AG04449 (cell line): ENCODE data around the gene AFAP1L2.

Experiments
- CTCF ChIA-PET: fragments of 350-600 bp; formaldehyde crosslinking; extraction: SDS; loops from one replicate; lab custom pipeline; 2021; ENCODE audit warnings: antibody characterized with exemption; lab: Yijun Ruan, JAX
- POLR2A ChIA-PET: fragments of 400-600, 350-600 bp; formaldehyde crosslinking; extraction: SDS; loops from one replicate; lab custom pipeline; 2020; ENCODE audit warnings: antibody characterized with exemption, inconsistent platforms; lab: Yijun Ruan, JAX
- DNase-seq: peaks from one replicate; pipeline ENCODE4 v3.0.0-alpha.2; 2010; ENCODE audit warnings: low read depth, low spot score
- H3K4me3 ChIP-seq: 2 replicates; pipeline ENCODE4 v1.5.1; 2011; ENCODE audit warnings: low read depth, mild to moderate bottlenecking, control low read depth, low read length
- CTCF ChIP-seq: IDR thresholded peaks from one replicate; pipeline ENCODE4 v1.5.1; 2011; ENCODE audit warnings: mild to moderate bottlenecking, moderate library complexity, low read length, control low read depth, inconsistent platforms; ENCODE audit not compliant: insufficient read depth; ENCODE audit errors: missing control alignments

Gene AFAP1L2

GRCh38 chr10:114404171-114405010 is at the start of gene AFAP1L2:
Gene AFAP1L2, minus strand, starts transcription at chr10:114404502. Its CDS starts 47 bp downstream, at chr10:114404455.
- H3K4me3 ChIP-seq, result peak within 1 kb of the TSS; percentile 20
- CTCF ChIA-PET, result interaction anchor here (0.6 kb wide), 1 partner anchor 296 kb away, joined by 3 read pairs; no protein-coding TSS in a partner anchor
- no peak for TF ChIP-seq CTCF
- POLR2A ChIA-PET, result no interaction called here
- DNase-seq, result no peak

- ChIA-PET POLR2A (no interaction called here), CTCF (interaction anchor here (6.2 kb wide), 1 partner anchor 17 kb away, joined by 41 read pairs; no protein-coding TSS in a partner anchor)
- H3K4me3 ChIP-seq, result no peak overlapping the region
- TF ChIP-seq CTCF, result no peak
- no peak for DNase-seq
Measured at GRCh38 chr10:114453576-114453975, 49.3 kb upstream of the AFAP1L2 start.

- CTCF ChIA-PET, result interaction anchor here (1.3 to 4.3 kb wide), 4 partner anchors 11 to 145 kb away, joined by 3 to 18 read pairs (median 8); no protein-coding TSS in a partner anchor
- TF ChIP-seq CTCF, result no peak
- POLR2A ChIA-PET, result no interaction called here
- no peak for DNase-seq
- H3K4me3 ChIP-seq, result no peak overlapping the region
Measured at GRCh38 chr10:114448897-114449296, 44.6 kb upstream of the AFAP1L2 start.

GRCh38 chr10:114445332-114445731 is 41.0 kb upstream of the AFAP1L2 start:
- CTCF ChIA-PET, result no interaction called here
- no peak for TF ChIP-seq CTCF
- POLR2A ChIA-PET, result no interaction called here

GRCh38 chr10:114444819-114445218 is 40.5 kb upstream of the AFAP1L2 start:
- TF ChIP-seq CTCF, result no peak
- ChIA-PET POLR2A (no interaction called here), CTCF (interaction anchor here (3.3 kb wide), 1 partner anchor 141 kb away, joined by 19 read pairs; no protein-coding TSS in a partner anchor)
- DNase-seq, result no peak
- no peak overlapping the region for H3K4me3 ChIP-seq

More at GRCh38 chr10:114445332-114445731, 41.0 kb upstream of the AFAP1L2 start:
- DNase-seq, result no peak
- no peak overlapping the region for H3K4me3 ChIP-seq

GRCh38 chr10:114442091-114442630 is 37.9 kb upstream of the AFAP1L2 start:
- DNase-seq, result no peak
- no peak overlapping the region for H3K4me3 ChIP-seq
- TF ChIP-seq CTCF, result no peak
- POLR2A ChIA-PET, result no interaction called here
- CTCF ChIA-PET, result interaction anchor here (1.5 to 3.3 kb wide), 2 partner anchors 8 to 139 kb away, joined by 3 to 19 read pairs; no protein-coding TSS in a partner anchor
